Measurements from ENCODE around the gene NIPBL. TPM values are rescaled to one million over a fixed set of nuclear protein-coding genes. Genes with fewer than 3 reads are reported as not detected.
"Not testable (repeated sequence)": the region's sequence is repeated elsewhere in the genome, so short reads cannot be mapped to it uniquely, and the experiment has no call there.

NIPBL gene
- total RNA-seq, 1 experiment from 2014 or later = 61.3 TPM

DNA sequence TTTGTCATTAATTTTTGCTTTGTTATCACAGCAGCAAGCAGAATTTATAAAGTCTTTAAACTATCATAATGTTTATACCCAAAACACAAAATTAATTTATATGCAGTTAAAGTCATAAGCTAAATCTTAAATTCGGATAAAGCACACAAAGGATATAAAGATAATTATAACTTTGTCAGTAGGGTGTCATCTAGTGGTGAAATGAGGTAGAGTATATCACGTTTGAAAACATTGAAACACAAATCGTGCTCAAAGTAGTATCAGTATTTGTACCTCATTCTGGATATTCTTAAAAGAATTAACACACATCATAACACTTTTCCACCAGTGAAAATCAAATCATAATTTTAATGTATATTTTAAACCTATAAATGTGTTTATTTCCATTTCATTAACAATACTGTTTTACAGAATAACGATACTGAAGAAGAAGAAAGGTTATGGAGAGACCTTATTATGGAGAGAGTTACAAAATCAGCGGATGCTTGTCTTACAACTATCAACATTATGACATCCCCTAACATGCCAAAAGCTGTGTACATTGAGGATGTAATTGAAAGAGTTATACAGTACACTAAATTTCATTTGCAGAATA lies 129.5 kb downstream of the NIPBL start:
- no peak overlapping the region for H4K5ac ChIP-seq (ENCODE audit: insufficient read length, low read depth, low read length)
- no peak overlapping the region for H3K23ac ChIP-seq (ENCODE audit: insufficient read length, low read depth, low read length)
- no peaks in the 10 kb centered on the region for H3K79me2 ChIP-seq (ENCODE audit: insufficient read depth, low read length)
- H2BK20ac ChIP-seq (ENCODE audit: low read depth, low read length, poor library complexity, severe bottlenecking) = no peak overlapping the region
- no peaks in the 10 kb centered on the region for H4K20me1 ChIP-seq (ENCODE audit: control insufficient read depth, insufficient read depth, insufficient read length)
- no peak overlapping the region for H2AFZ ChIP-seq (ENCODE audit: low read length)
- no peaks in the 10 kb centered on the region for H3K9me3 ChIP-seq (ENCODE audit: control insufficient read depth, low read depth, low read length)
- no peak overlapping the region for H2BK120ac ChIP-seq (ENCODE audit: low read depth, low read length, poor library complexity, severe bottlenecking)
- H3K79me1 ChIP-seq (ENCODE audit: insufficient read depth, low read depth, low read length, poor library complexity, severe bottlenecking) = no peaks in the 10 kb centered on the region
- H3K18ac ChIP-seq (ENCODE audit: insufficient read length, low read depth, low read length) = no peak overlapping the region
- no peaks in the 10 kb centered on the region for H3K23me2 ChIP-seq (ENCODE audit: insufficient read length, low read depth, low read length, poor library complexity, severe bottlenecking)
- no peak overlapping the region for H3K14ac ChIP-seq (ENCODE audit: insufficient read depth, low read length)
- peaks cover 13 to 53% (median 44%) of the 10 kb centered on the region in 3 experiments; a peak in 6 of 7 replicates for H3K36me3 Mint-ChIP-seq (ENCODE audit: insufficient read depth in 1 of 3, low read depth in 3 of 3)
- no peak overlapping the region for H3K56ac ChIP-seq (ENCODE audit: insufficient read length, low read depth, low read length)
- no peak overlapping the region for H3K4ac ChIP-seq (ENCODE audit: low read depth, low read length)
- TF ChIP-seq CTCF (conservative IDR thresholded peaks at IDR 0.05) = peak; percentile 73
- WGBS (ENCODE audit: extremely low coverage, insufficient read length, low lambda C conversion rate) = no CpG with 5 or more reads among the region's 5 CpGs
- H4K91ac ChIP-seq (ENCODE audit: insufficient read length, low read depth, low read length) = no peak overlapping the region
- H3K4me1 ChIP-seq (ENCODE audit: insufficient read depth, low read length) = no peaks in the 10 kb centered on the region
- DNase-seq = no peak
- no peak overlapping the region for H4K8ac ChIP-seq (replicated peaks; ENCODE audit: insufficient read length, low read depth, low read length)
- no peak overlapping the region for H3K9ac ChIP-seq (ENCODE audit: extremely low read depth, insufficient read length, low read length)
- H3K27me3 ChIP-seq (ENCODE audit: insufficient read depth, low read length) = no peaks in the 10 kb centered on the region
- H2AK5ac ChIP-seq (ENCODE audit: insufficient read length, low read length) = no peak overlapping the region
- H2BK15ac ChIP-seq (ENCODE audit: low read depth, low read length) = no peak overlapping the region
- no peak overlapping the region for H3K27ac ChIP-seq (ENCODE audit: insufficient read length, low read depth, low read length)
- no peak overlapping the region for H3K27ac Mint-ChIP-seq
- no peaks in the 10 kb centered on the region for H3K9me3 Mint-ChIP-seq
- no peak overlapping the region for H3T11ph ChIP-seq (ENCODE audit: low read length)
- H3K4me3 Mint-ChIP-seq = no peak overlapping the region
- H3K4me1 Mint-ChIP-seq = no peaks in the 10 kb centered on the region
- H2BK12ac ChIP-seq (ENCODE audit: insufficient read length, low read depth, low read length) = no peak overlapping the region
- no peak overlapping the region for H2BK5ac ChIP-seq (ENCODE audit: insufficient read length, low read length)
- no peaks in the 10 kb centered on the region for H3K27me3 Mint-ChIP-seq (ENCODE audit: low read depth)
- no peak overlapping the region for H3K4me2 ChIP-seq (ENCODE audit: insufficient read depth, insufficient read length, low read length)

DNA sequence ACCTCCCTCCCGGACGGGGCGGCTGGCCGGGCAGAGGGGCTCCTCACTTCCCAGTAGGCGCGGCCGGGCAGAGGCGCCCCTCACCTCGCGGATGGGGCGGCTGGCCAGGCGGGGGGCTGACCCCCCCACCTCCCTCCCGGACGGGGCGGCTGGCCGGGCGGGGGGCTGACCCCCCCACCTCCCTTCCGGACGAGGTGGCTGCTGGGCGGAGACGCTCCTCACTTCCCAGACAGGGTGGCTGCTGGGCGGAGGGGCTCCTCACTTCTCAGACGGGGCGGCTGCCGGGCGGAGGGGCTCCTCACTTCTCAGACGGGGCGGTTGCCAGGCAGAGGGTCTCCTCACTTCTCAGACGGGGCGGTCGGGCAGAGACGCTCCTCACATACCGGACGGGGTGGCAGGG lies 136.6 kb downstream of the NIPBL start:
- not testable (repeated sequence) for H3K14ac ChIP-seq (ENCODE audit: insufficient read depth, low read length); H3K9ac ChIP-seq (ENCODE audit: extremely low read depth, insufficient read length, low read length); H3K4me1 ChIP-seq (ENCODE audit: insufficient read depth, low read length); H3K4me2 ChIP-seq (ENCODE audit: insufficient read depth, insufficient read length, low read length); H3K4me1 Mint-ChIP-seq; H3K79me2 ChIP-seq (ENCODE audit: insufficient read depth, low read length); H2BK20ac ChIP-seq (ENCODE audit: low read depth, low read length, poor library complexity, severe bottlenecking); H3K27ac ChIP-seq (ENCODE audit: insufficient read length, low read depth, low read length); H3K4ac ChIP-seq (ENCODE audit: low read depth, low read length); H3K79me1 ChIP-seq (ENCODE audit: insufficient read depth, low read depth, low read length, poor library complexity, severe bottlenecking); H3K18ac ChIP-seq (ENCODE audit: insufficient read length, low read depth, low read length); H3K23ac ChIP-seq (ENCODE audit: insufficient read length, low read depth, low read length); DNase-seq; H2BK5ac ChIP-seq (ENCODE audit: insufficient read length, low read length); H3K56ac ChIP-seq (ENCODE audit: insufficient read length, low read depth, low read length); H2AK5ac ChIP-seq (ENCODE audit: insufficient read length, low read length); H2AFZ ChIP-seq (ENCODE audit: low read length); H4K8ac ChIP-seq (replicated peaks; ENCODE audit: insufficient read length, low read depth, low read length); H3K9me3 Mint-ChIP-seq; H4K5ac ChIP-seq (ENCODE audit: insufficient read length, low read depth, low read length); H3K4me3 Mint-ChIP-seq; H3K23me2 ChIP-seq (ENCODE audit: insufficient read length, low read depth, low read length, poor library complexity, severe bottlenecking); H2BK120ac ChIP-seq (ENCODE audit: low read depth, low read length, poor library complexity, severe bottlenecking); H3K27me3 Mint-ChIP-seq (ENCODE audit: low read depth); H3T11ph ChIP-seq (ENCODE audit: low read length); H4K20me1 ChIP-seq (ENCODE audit: control insufficient read depth, insufficient read depth, insufficient read length); H4K91ac ChIP-seq (ENCODE audit: insufficient read length, low read depth, low read length); H2BK15ac ChIP-seq (ENCODE audit: low read depth, low read length); H2BK12ac ChIP-seq (ENCODE audit: insufficient read length, low read depth, low read length); H3K27me3 ChIP-seq (ENCODE audit: insufficient read depth, low read length); H3K9me3 ChIP-seq (ENCODE audit: control insufficient read depth, low read depth, low read length)
- Mint-ChIP-seq H3K27ac (peak overlapping the region in 1 of 3 experiments; percentile 72; a peak in 1 of 7 replicates), H3K36me3 (ENCODE audit: insufficient read depth in 1 of 3, low read depth in 3 of 3) (peaks cover 21 to 63% (median 56%) of the 10 kb centered on the region in 3 experiments; a peak in 6 of 7 replicates)
- WGBS (ENCODE audit: extremely low coverage, insufficient read length, low lambda C conversion rate) = no CpG with 5 or more reads among the region's 34 CpGs

All from H9 (cell line).